Spleen (tissue), 11 donors: ENCODE measurements around the gene ADPRH. TPM values are rescaled to one million over a fixed set of nuclear protein-coding genes. Genes with fewer than 3 reads are reported as not detected.

Source experiments
- DNase-seq: peaks from one replicate; pipeline ENCODE4 v3.0.0-alpha.2; 2020
- H3K27ac ChIP-seq, 8 donors: fragments of 200-600 bp; sonication (generic) in 7 of 8; 1 replicate in 4 of 8; 2 replicates in 4 of 8; pipeline versions ENCODE4 v1.5.0 to v1.8.0; 2016 to 2021; ENCODE audit warnings: inconsistent platforms in 4 of 8, mild to moderate bottlenecking in 4 of 8, moderate library complexity in 1 of 8
- H3K27me3 ChIP-seq, 7 donors: fragments of 200-600 bp; sonication (generic) in 6 of 7; replicated peaks in 1 of 7; 1 replicate in 4 of 7; 2 replicates in 3 of 7; pipeline versions ENCODE4 v1.5.0 to v1.8.0; 2016 to 2021; ENCODE audit warnings: inconsistent platforms in 3 of 7, mild to moderate bottlenecking in 1 of 7
- H3K36me3 ChIP-seq, 6 donors: fragments of 200-600 bp; sonication (generic) in 5 of 6; 1 replicate in 4 of 6; 2 replicates in 2 of 6; pipeline versions ENCODE4 v1.5.0 to v1.8.0; 2016 to 2021; ENCODE audit warnings: inconsistent platforms in 2 of 6
- H3K4me1 ChIP-seq, 6 donors: fragments of 200-600 bp; sonication (generic) in 5 of 6; 1 replicate in 3 of 6; 2 replicates in 3 of 6; pipeline versions ENCODE4 v1.5.0 to v1.8.0; 2016 to 2021; ENCODE audit warnings: inconsistent platforms in 3 of 6
- H3K4me3 ChIP-seq, 8 donors: fragments of 200-600 bp; sonication (generic) in 7 of 8; 1 replicate in 4 of 8; 2 replicates in 4 of 8; pipeline versions ENCODE4 v1.5.0 to v1.8.0; 2016 to 2021; ENCODE audit warnings: inconsistent platforms in 4 of 8, mild to moderate bottlenecking in 4 of 8, moderate library complexity in 2 of 8
- H3K9me3 ChIP-seq, 8 donors: fragments of 200-600 bp; sonication (generic) in 7 of 8; 1 replicate in 4 of 8; 2 replicates in 4 of 8; pipeline versions ENCODE4 v1.5.0 to v1.8.0; 2016 to 2021; ENCODE audit warnings: inconsistent platforms in 4 of 8
- CTCF ChIP-seq, 11 experiments: fragments of 200-600 bp in 7 of 11; fragments of 450-650 bp in 4 of 11; sonication (generic) in 4 of 11; IDR thresholded peaks in 8 of 11; conservative IDR thresholded peaks in 3 of 11; 1 replicate in 7 of 11; 2 replicates in 4 of 11; pipeline versions ENCODE4 v1.4.0 to v1.8.0; 2016 to 2021; ENCODE audit warnings: antibody characterized with exemption in 11 of 11, inconsistent platforms in 4 of 11, mild to moderate bottlenecking in 1 of 11
- POLR2A ChIP-seq, 3 donors: fragments of 450-650 bp; IDR thresholded peaks; one replicate each; pipeline ENCODE4 v1.5.1; 2017; ENCODE audit warnings: antibody characterized with exemption in 3 of 3, mild to moderate bottlenecking in 1 of 3
- POLR2AphosphoS5 ChIP-seq, 3 donors: sonication (generic); formaldehyde crosslinking; IDR thresholded peaks; one replicate each; pipeline ENCODE4 v1.5.1; 2017; ENCODE audit warnings: antibody characterized with exemption in 3 of 3
- WGBS, 5 donors: extraction: QIAGEN DNeasy Blood & Tissue Kit in 3 of 5; methylation state at CpG; one replicate each; pipeline versions ENCODE4 v1.1.5 to v1.1.7; 2013 to 2018; 5-methylcytosine and 5-hydroxymethylcytosine counted together
- intact Hi-C: fragments of 100-400 bp; cut with DNase I; formaldehyde crosslinking; loops from one replicate; pipeline ENCODE4 v1.15.0; 2023; ENCODE audit warnings: low total_unique reads
- polyA plus RNA-seq, 3 donors: library from polyadenylated mRNA; stranded (reverse); fragments of 200-250 nt; gene quantifications; one replicate each; pipeline ENCODE4 v1.2.1, GENCODE V29; 2013
- total RNA-seq, 7 donors: library from RNA; depleted of rRNA in 3 of 7; stranded (reverse); fragments of >200 nt in 3 of 7; fragmentation: NEBNext Ultra II Directional in 4 of 7; extraction: Animal tissue kit (Norgen Biotek cat#: 25700) in 4 of 7; gene quantifications; one replicate each; pipeline versions ENCODE4 v1.1.0 to v1.2.1, GENCODE V29; 2016 to 2021
- donor health status: healthy with polysubstance abuse.
- donor health status: DM: no; HTN: no; CAD: no; lungs with moderate emphysema.
- donor health status: DM: no; HTN: no; CAD: no.
- donor health status: Bipolar disorder and iron deficiency.
- donor health status: healthy.
- donor health status: DM: no; HTN: no; CAD: no.
- donor health status: DM: yes; HTN: yes; CAD: no.

Gene ADPRH
- total and polyA plus RNA-seq, 10 donors = 7.1 to 29.2 (median 18.1) TPM

GRCh38 chr3:119619094-119619493, 39.8 kb downstream of the ADPRH start:
- Histone ChIP-seq H3K27ac (no peak overlapping the region), H3K4me3 (no peak overlapping the region), H3K9me3 (no peaks in the 10 kb centered on the region), H3K36me3 (no peaks in the 10 kb centered on the region), H3K27me3 (no peaks in the 10 kb centered on the region), H3K4me1 (no peaks in the 10 kb centered on the region)
- 78 to 87% (median 86%) methylated on average over 7 of the region's 7 CpGs for WGBS, 5 donors
- DNase-seq = no peak
- intact Hi-C loops = no loop called here
- no peak for TF ChIP-seq CTCF (IDR thresholded peaks at IDR 0.05 in 8 of 11, conservative IDR thresholded peaks at IDR 0.05 in 3 of 11)
- TF ChIP-seq POLR2AphosphoS5 (IDR thresholded peaks at IDR 0.05) = no peak
- no peak for TF ChIP-seq POLR2A (IDR thresholded peaks at IDR 0.05)

DNA sequence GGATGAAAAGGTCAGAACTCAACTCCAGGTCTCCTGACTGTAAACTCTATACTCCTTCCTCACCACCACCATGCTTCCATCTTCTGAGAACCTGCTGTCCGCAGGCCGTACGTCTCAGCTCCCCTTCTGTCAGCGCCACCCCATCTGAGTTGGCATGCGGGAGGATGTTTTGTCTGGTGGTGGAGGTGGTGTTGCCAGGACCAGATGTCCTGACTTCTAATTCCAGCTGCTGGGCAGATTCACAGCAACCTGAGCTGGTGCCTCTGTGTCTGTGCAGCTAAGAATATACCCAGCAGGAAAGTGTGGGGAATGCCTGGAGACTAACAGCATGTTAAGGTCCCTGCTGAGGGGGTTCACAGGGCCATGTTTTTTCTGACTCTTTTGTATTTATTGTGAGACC, 41.6 kb downstream of the ADPRH start:
- DNase-seq = no peak
- 93 to 100% (median 99%) methylated on average over 5 of the region's 5 CpGs for WGBS, 5 donors
- Histone ChIP-seq H3K36me3 (no peaks in the 10 kb centered on the region), H3K4me1 (peaks cover 0 to under 1% (median 0%) of the 10 kb centered on the region in 6 donors), H3K27me3 (no peaks in the 10 kb centered on the region), H3K27ac (no peak overlapping the region), H3K9me3 (no peaks in the 10 kb centered on the region), H3K4me3 (no peak overlapping the region)
- TF ChIP-seq POLR2A (IDR thresholded peaks at IDR 0.05) (no peak), CTCF (IDR thresholded peaks at IDR 0.05 in 8 of 11, conservative IDR thresholded peaks at IDR 0.05 in 3 of 11) (no peak), POLR2AphosphoS5 (IDR thresholded peaks at IDR 0.05) (no peak)
- intact Hi-C loops = no loop called here

GRCh38 chr3:119624002-119624720, 44.9 kb downstream of the ADPRH start:
- no peaks in the 10 kb centered on the region for H3K36me3 ChIP-seq
- no peak for DNase-seq
- H3K27ac ChIP-seq = no peak overlapping the region
- H3K9me3 ChIP-seq = no peaks in the 10 kb centered on the region
- intact Hi-C loops = no loop called here
- H3K4me1 ChIP-seq = peaks cover 14 to 33% (median 28%) of the 10 kb centered on the region in 6 donors
- WGBS, 5 donors = 81 to 96% (median 93%) methylated on average over 9 of the region's 9 CpGs
- no peaks in the 10 kb centered on the region for H3K27me3 ChIP-seq
- TF ChIP-seq POLR2AphosphoS5 (IDR thresholded peaks at IDR 0.05) (no peak), POLR2A (IDR thresholded peaks at IDR 0.05) (no peak)
- no peak overlapping the region for H3K4me3 ChIP-seq

DNA sequence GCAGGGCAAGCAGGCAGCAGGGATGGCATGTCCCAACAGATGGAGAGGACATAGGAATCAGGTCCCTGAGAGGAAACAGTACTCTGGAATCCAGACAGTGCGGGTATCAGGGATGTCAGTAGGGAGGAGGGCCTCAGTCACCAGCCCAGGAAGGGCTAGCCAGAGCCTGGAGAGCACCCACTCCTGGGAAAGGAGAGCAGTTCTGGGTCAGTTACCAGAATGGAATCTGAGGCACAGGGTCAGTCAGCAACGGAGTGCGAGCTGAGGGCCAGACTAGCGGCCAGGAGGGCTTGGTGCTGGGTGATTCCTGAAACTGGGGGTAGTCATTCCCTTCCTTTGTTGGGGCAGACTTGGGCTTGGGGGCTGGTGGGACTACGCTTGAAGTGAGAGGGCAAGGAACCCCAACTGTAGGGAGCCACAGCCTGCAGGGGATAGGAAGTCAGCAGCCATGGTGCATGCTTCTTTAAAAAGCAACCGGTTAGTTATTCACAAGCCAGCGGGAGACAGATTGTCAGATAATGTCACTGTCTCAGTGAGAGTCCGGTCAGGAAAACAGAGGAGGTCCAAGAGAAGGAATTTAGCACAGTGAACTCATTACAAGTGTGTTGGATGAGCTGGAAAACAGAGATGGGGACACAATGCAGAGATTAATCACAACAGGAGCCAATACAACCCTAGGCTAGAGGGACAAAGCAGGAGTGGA, 46.3 kb downstream of the ADPRH start:
- H3K4me1 ChIP-seq = peaks cover 19 to 47% (median 37%) of the 10 kb centered on the region in 6 donors
- TF ChIP-seq POLR2AphosphoS5 (IDR thresholded peaks at IDR 0.05) = no peak
- no peak for TF ChIP-seq POLR2A (IDR thresholded peaks at IDR 0.05)
- TF ChIP-seq CTCF (IDR thresholded peaks at IDR 0.05 in 8 of 11, conservative IDR thresholded peaks at IDR 0.05 in 3 of 11) = no peak
- H3K9me3 ChIP-seq = no peaks in the 10 kb centered on the region
- no peak overlapping the region for H3K27ac ChIP-seq
- no peak for DNase-seq
- WGBS, 5 donors = 90 to 93% (median 93%) methylated on average over 8 of the region's 8 CpGs
- H3K27me3 ChIP-seq = no peaks in the 10 kb centered on the region
- no peaks in the 10 kb centered on the region for H3K36me3 ChIP-seq
- intact Hi-C loops = no loop called here
- no peak overlapping the region for H3K4me3 ChIP-seq
